Nephron (organoid): ENCODE results near the gene RIBC1.
"Not testable (repeated sequence)": the region's sequence is repeated elsewhere in the genome, so short reads cannot be mapped to it uniquely, and the experiment has no call there.

Source experiments
- H3K27ac Mint-ChIP-seq, 3 experiments: 2 replicates each; pipeline ENCODE4 v1.8.0; 2020; ENCODE audit warnings: mixed read lengths in 3 of 3, mild to moderate bottlenecking in 2 of 3, moderate library complexity in 1 of 3
- H3K27me3 Mint-ChIP-seq: 2 replicates; pipeline ENCODE4 v1.8.0; 2021; ENCODE audit warnings: low read depth, mild to moderate bottlenecking, moderate library complexity, mixed read lengths
- H3K36me3 Mint-ChIP-seq: 2 replicates; pipeline ENCODE4 v1.8.0; 2020; ENCODE audit warnings: low read depth, mixed read lengths
- H3K4me1 Mint-ChIP-seq: 2 replicates; pipeline ENCODE4 v1.8.0; 2020; ENCODE audit warnings: mixed read lengths
- H3K4me3 Mint-ChIP-seq, 3 experiments: 2 replicates each; pipeline ENCODE4 v1.8.0; 2020; ENCODE audit warnings: mild to moderate bottlenecking in 3 of 3, mixed read lengths in 3 of 3, moderate library complexity in 2 of 3
- H3K9me3 Mint-ChIP-seq: 2 replicates; pipeline ENCODE4 v1.8.0; 2020; ENCODE audit warnings: mixed read lengths
- TF ChIP-seq, protein P1 (sequence below), 3 experiments: fragments of 200-600 bp; sonication (generic); IDR thresholded peaks; one replicate each; pipeline ENCODE4 v1.5.0; 2021; ENCODE audit warnings: antibody characterized with exemption in 3 of 3; ENCODE audit not compliant: unreplicated experiment in 3 of 3

RIBC1 gene

GRCh38 chrX:53458082-53458481 lies 35.4 kb downstream of the RIBC1 start:
- Mint-ChIP-seq H3K36me3 (no peaks in the 10 kb centered on the region), H3K4me1 (no peaks in the 10 kb centered on the region), H3K4me3 (no peak overlapping the region), H3K27ac (no peak overlapping the region), H3K27me3 (no peaks in the 10 kb centered on the region), H3K9me3 (peaks cover 10% of the 10 kb centered on the region)
- TF ChIP-seq, protein P1, sequence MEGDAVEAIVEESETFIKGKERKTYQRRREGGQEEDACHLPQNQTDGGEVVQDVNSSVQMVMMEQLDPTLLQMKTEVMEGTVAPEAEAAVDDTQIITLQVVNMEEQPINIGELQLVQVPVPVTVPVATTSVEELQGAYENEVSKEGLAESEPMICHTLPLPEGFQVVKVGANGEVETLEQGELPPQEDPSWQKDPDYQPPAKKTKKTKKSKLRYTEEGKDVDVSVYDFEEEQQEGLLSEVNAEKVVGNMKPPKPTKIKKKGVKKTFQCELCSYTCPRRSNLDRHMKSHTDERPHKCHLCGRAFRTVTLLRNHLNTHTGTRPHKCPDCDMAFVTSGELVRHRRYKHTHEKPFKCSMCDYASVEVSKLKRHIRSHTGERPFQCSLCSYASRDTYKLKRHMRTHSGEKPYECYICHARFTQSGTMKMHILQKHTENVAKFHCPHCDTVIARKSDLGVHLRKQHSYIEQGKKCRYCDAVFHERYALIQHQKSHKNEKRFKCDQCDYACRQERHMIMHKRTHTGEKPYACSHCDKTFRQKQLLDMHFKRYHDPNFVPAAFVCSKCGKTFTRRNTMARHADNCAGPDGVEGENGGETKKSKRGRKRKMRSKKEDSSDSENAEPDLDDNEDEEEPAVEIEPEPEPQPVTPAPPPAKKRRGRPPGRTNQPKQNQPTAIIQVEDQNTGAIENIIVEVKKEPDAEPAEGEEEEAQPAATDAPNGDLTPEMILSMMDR (IDR thresholded peaks at IDR 0.05; ENCODE audit: unreplicated experiment in 3 of 3), result no peak

DNA sequence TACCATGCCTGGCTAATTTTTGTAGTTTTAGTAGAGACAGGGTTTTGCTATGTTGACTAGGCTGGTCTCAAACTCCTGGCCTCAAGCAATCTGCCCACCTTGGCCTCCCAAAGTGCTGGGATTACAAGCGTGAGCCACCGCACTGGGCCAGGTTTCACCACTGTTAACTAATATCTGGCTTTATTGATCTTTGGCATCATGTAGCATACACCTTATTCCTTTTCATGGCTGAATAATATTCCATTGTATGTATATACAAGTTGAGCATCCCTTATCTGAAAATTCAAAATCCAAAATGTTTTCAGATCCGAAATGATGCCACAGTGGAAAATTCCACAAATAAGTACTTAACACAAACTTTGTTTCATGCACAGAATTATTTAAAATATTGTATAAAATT lies 46.0 kb downstream of the RIBC1 start:
- H3K27ac Mint-ChIP-seq, H3K36me3 Mint-ChIP-seq, H3K4me1 Mint-ChIP-seq, H3K4me3 Mint-ChIP-seq: not testable (repeated sequence)
- Mint-ChIP-seq H3K27me3 (peaks cover 18% of the 10 kb centered on the region), H3K9me3 (peaks cover 12% of the 10 kb centered on the region)

GRCh38 chrX:53471346-53471745 lies 48.7 kb downstream of the RIBC1 start:
- H3K36me3 Mint-ChIP-seq, result no peaks in the 10 kb centered on the region
- peaks cover 18% of the 10 kb centered on the region for H3K27me3 Mint-ChIP-seq
- no peaks in the 10 kb centered on the region for H3K4me1 Mint-ChIP-seq
- H3K9me3 Mint-ChIP-seq, result peaks cover 21% of the 10 kb centered on the region
- TF ChIP-seq, protein P1 (IDR thresholded peaks at IDR 0.05; ENCODE audit: unreplicated experiment in 3 of 3), result no peak
- H3K4me3 Mint-ChIP-seq, result no peak overlapping the region
- no peak overlapping the region for H3K27ac Mint-ChIP-seq

DNA sequence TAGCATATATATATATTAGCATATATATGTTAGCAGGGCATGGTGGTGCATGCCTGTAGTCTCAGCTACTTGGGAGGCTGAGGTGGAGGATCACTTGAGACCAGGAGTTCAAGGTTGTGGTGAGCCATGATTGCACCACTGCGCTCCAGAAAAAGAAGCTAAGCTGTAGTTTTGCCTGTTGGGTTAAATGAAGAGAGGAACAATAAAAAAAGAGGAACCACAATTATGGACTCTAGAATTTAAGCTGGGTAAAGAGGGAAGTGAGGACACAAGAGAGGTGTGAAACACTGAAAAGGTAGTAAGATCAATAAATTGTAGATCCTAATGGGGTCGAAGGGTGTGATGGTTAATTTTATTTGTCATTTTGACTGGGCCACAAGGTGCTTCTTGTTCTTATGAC lies 52.0 kb downstream of the RIBC1 start:
- H3K27me3 Mint-ChIP-seq, result peaks cover 18% of the 10 kb centered on the region
- H3K4me1 Mint-ChIP-seq, result no peaks in the 10 kb centered on the region
- TF ChIP-seq, protein P1 (IDR thresholded peaks at IDR 0.05; ENCODE audit: unreplicated experiment in 3 of 3), result no peak
- peaks cover 36% of the 10 kb centered on the region for H3K9me3 Mint-ChIP-seq
- peaks cover 4% of the 10 kb centered on the region for H3K36me3 Mint-ChIP-seq
- no peak overlapping the region for H3K27ac Mint-ChIP-seq
- no peak overlapping the region for H3K4me3 Mint-ChIP-seq

- peaks cover 29% of the 10 kb centered on the region for H3K9me3 Mint-ChIP-seq
These were observed 53.7 kb downstream of the RIBC1 start for GRCh38 chrX:53476371-53476770.

DNA sequence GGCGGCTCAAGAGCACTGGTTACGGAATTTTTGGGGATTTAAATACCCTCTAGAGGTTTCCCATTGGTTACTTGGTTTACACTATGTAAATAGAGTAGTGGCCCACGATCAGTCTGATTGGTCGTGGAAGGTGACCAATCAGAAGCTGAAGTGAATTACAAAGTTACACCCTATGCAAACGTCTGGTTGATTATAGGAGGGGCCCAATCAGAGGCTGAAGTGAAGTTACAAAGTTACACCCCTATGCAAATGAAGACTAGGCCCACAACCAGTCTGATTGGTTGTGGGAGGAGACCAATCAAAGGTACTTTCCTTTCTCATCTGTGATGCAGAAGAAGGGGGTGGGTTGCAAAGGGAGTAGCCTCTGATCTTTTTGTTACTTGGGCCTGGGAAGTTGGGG lies 56.6 kb downstream of the RIBC1 start:
- Mint-ChIP-seq H3K4me1 (no peaks in the 10 kb centered on the region), H3K27ac (no peak overlapping the region), H3K36me3 (peaks cover 4% of the 10 kb centered on the region), H3K4me3 (no peak overlapping the region), H3K27me3 (peaks cover 9% of the 10 kb centered on the region), H3K9me3 (peaks cover 23% of the 10 kb centered on the region)
- TF ChIP-seq, protein P1 (IDR thresholded peaks at IDR 0.05; ENCODE audit: unreplicated experiment in 3 of 3), result no peak

More at GRCh38 chrX:53476371-53476770, 53.7 kb downstream of the RIBC1 start:
- Mint-ChIP-seq H3K4me3 (no peak overlapping the region), H3K4me1 (no peaks in the 10 kb centered on the region), H3K27ac (no peak overlapping the region), H3K36me3 (peaks cover 4% of the 10 kb centered on the region), H3K27me3 (peaks cover 11% of the 10 kb centered on the region)
- TF ChIP-seq, protein P1 (IDR thresholded peaks at IDR 0.05; ENCODE audit: unreplicated experiment in 3 of 3), result no peak
